Endodermal cell (in vitro differentiated cells): ENCODE data around the gene RIPPLY3. TPM values are rescaled to one million over a fixed set of nuclear protein-coding genes. Genes with fewer than 3 reads are reported as not detected.

Source experiments
- DNase-seq: peaks from one replicate; pipeline ENCODE4 v3.0.0-alpha.2; 2017
- H3K27ac ChIP-seq: 2 replicates; pipeline ENCODE4 v1.5.1; 2013; ENCODE audit warnings: mild to moderate bottlenecking, low read depth, low read length, moderate library complexity
- H3K27me3 ChIP-seq: 2 replicates; pipeline ENCODE4 v1.6.1; 2013; ENCODE audit warnings: mild to moderate bottlenecking, low read length, moderate library complexity; ENCODE audit not compliant: insufficient read depth, control insufficient read depth, poor library complexity, severe bottlenecking
- H3K36me3 ChIP-seq: 2 replicates; pipeline ENCODE4 v1.7.0; 2013; ENCODE audit warnings: mild to moderate bottlenecking, low read length, moderate library complexity; ENCODE audit not compliant: control insufficient read depth, insufficient read depth
- H3K4me1 ChIP-seq: one replicate; pipeline ENCODE4 v1.7.0; 2013; ENCODE audit warnings: low read length; ENCODE audit not compliant: control insufficient read depth, insufficient read depth
- H3K4me3 ChIP-seq: 2 replicates; pipeline ENCODE4 v1.5.1; 2013; ENCODE audit warnings: mild to moderate bottlenecking, low read length, moderate library complexity
- H3K9ac ChIP-seq: 2 replicates; pipeline ENCODE4 v1.6.1; 2013; ENCODE audit warnings: mild to moderate bottlenecking, low read length, moderate library complexity; ENCODE audit not compliant: poor library complexity, severe bottlenecking; ENCODE audit errors: extremely low read depth
- H3K9me3 ChIP-seq: 2 replicates; pipeline ENCODE4 v1.6.1; 2013; ENCODE audit warnings: mild to moderate bottlenecking, low read length, moderate library complexity; ENCODE audit not compliant: control insufficient read depth
- H3K27ac Mint-ChIP-seq: 2 replicates; pipeline ENCODE4 v1.8.0; 2020; ENCODE audit warnings: mixed read lengths
- H3K27me3 Mint-ChIP-seq: 2 replicates; pipeline ENCODE4 v1.8.0; 2021; ENCODE audit warnings: mild to moderate bottlenecking, mixed read lengths; ENCODE audit not compliant: insufficient read depth
- H3K36me3 Mint-ChIP-seq: 2 replicates; pipeline ENCODE4 v1.8.0; 2020; ENCODE audit warnings: low read depth, mixed read lengths
- H3K4me1 Mint-ChIP-seq: 2 replicates; pipeline ENCODE4 v1.8.0; 2020; ENCODE audit warnings: mixed read lengths
- H3K4me3 Mint-ChIP-seq: 2 replicates; pipeline ENCODE4 v1.8.0; 2020; ENCODE audit warnings: mild to moderate bottlenecking, moderate library complexity, mixed read lengths
- H3K9me3 Mint-ChIP-seq: 2 replicates; pipeline ENCODE4 v1.8.0; 2020; ENCODE audit warnings: mild to moderate bottlenecking, mixed read lengths
- CTCF ChIP-seq: fragments of 200-600 bp; sonication (generic); conservative IDR thresholded peaks from 2 replicates; pipeline ENCODE4 v1.5.0; 2021; ENCODE audit warnings: antibody characterized with exemption, mild to moderate bottlenecking
- WGBS, 2 experiments: methylation state at CpG; one replicate each; pipeline versions ENCODE4 v1.1.5 to v1.1.7; 2013; ENCODE audit warnings: missing lambda C conversion rate in 2 of 2, mixed read lengths in 1 of 2; ENCODE audit not compliant: insufficient coverage in 1 of 2, insufficient read length in 1 of 2; 5-methylcytosine and 5-hydroxymethylcytosine counted together
- total RNA-seq, 2 donors: library from RNA; stranded (reverse); fragmentation: NEBNext Ultra II Directional in 1 of 2; extraction: Animal tissue kit (Norgen Biotek cat#: 25700) in 1 of 2; gene quantifications; 2 replicates in 1 of 2; 3 replicates in 1 of 2; pipeline ENCODE4 v1.2.1, GENCODE V29; 2021

Gene RIPPLY3
- total RNA-seq, 2 donors from 2014 or later, result 15.6 to 28.0 TPM

GRCh38 chr21:37062593-37062935 is 56.1 kb downstream of the RIPPLY3 start:
- Mint-ChIP-seq H3K36me3 (peaks cover 23% of the 10 kb centered on the region), H3K9me3 (no peaks in the 10 kb centered on the region), H3K4me1 (peaks cover 31% of the 10 kb centered on the region), H3K27me3 (no peaks in the 10 kb centered on the region), H3K4me3 (no peak overlapping the region), H3K27ac (no peak overlapping the region)
- Histone ChIP-seq H3K27me3 (no peaks in the 10 kb centered on the region), H3K4me3 (no peak overlapping the region), H3K9ac (no peak overlapping the region), H3K36me3 (peaks cover 19% of the 10 kb centered on the region), H3K4me1 (peaks cover 7% of the 10 kb centered on the region), H3K27ac (peak overlapping the region; percentile 56), H3K9me3 (no peaks in the 10 kb centered on the region)
- TF ChIP-seq CTCF, result no peak
- no peak for DNase-seq
- 90 to 97% methylated on average over 6 of the region's 6 CpGs for WGBS, 2 experiments

GRCh38 chr21:37063433-37063832 is 56.9 kb downstream of the RIPPLY3 start:
- H3K4me1 Mint-ChIP-seq, result peaks cover 24% of the 10 kb centered on the region

GRCh38 chr21:37064841-37065240 is 58.3 kb downstream of the RIPPLY3 start:
- DNase-seq, result no peak
- no peak for TF ChIP-seq CTCF
- Histone ChIP-seq H3K4me3 (no peak overlapping the region), H3K9me3 (no peaks in the 10 kb centered on the region), H3K4me1 (peaks cover 12% of the 10 kb centered on the region), H3K36me3 (peaks cover 22% of the 10 kb centered on the region), H3K27me3 (no peaks in the 10 kb centered on the region), H3K27ac (peak overlapping the region; percentile 31), H3K9ac (no peak overlapping the region)
- Mint-ChIP-seq H3K4me1 (peaks cover 23% of the 10 kb centered on the region), H3K36me3 (peaks cover 33% of the 10 kb centered on the region), H3K9me3 (no peaks in the 10 kb centered on the region), H3K4me3 (no peak overlapping the region), H3K27me3 (no peaks in the 10 kb centered on the region), H3K27ac (peak overlapping the region; percentile 4)

More at GRCh38 chr21:37063433-37063832, 56.9 kb downstream of the RIPPLY3 start:
- Histone ChIP-seq H3K27me3 (no peaks in the 10 kb centered on the region), H3K9me3 (no peaks in the 10 kb centered on the region), H3K9ac (no peak overlapping the region), H3K4me1 (peaks cover 7% of the 10 kb centered on the region), H3K27ac (peak overlapping the region; percentile 85), H3K4me3 (no peak overlapping the region), H3K36me3 (peaks cover 20% of the 10 kb centered on the region)
- no peak overlapping the region for H3K27ac Mint-ChIP-seq
- 87 to 100% methylated on average over 1 of the region's 1 CpG for WGBS, 2 experiments
- H3K27me3 Mint-ChIP-seq, result no peaks in the 10 kb centered on the region
- no peak overlapping the region for H3K4me3 Mint-ChIP-seq
- TF ChIP-seq CTCF, result no peak
- no peaks in the 10 kb centered on the region for H3K9me3 Mint-ChIP-seq
- no peak for DNase-seq
- H3K36me3 Mint-ChIP-seq, result peaks cover 27% of the 10 kb centered on the region
